Middle frontal gyrus (tissue), 1 donor: ENCODE measurements around the gene GALNT9.
"Not testable (repeated sequence)": the region's sequence is repeated elsewhere in the genome, so short reads cannot be mapped to it uniquely, and the experiment has no call there.

Experiments
- DNase-seq: peaks from one replicate; pipeline ENCODE4 v3.0.0-alpha.2; 2015; ENCODE audit warnings: low spot score; ENCODE audit errors: extremely low spot score

The GALNT9 gene

GRCh38 chr12:132358241-132359225 is 29.1 kb upstream of the GALNT9 start:
- not testable (repeated sequence) for DNase-seq

- DNase-seq = no peak
Measured at GRCh38 chr12:132357623-132358186, 28.3 kb upstream of the GALNT9 start.

GRCh38 chr12:132356691-132357622 is 27.6 kb upstream of the GALNT9 start:
- DNase-seq = peak; percentile 74

GRCh38 chr12:132355742-132356681 is 26.6 kb upstream of the GALNT9 start:
- no peak for DNase-seq

GRCh38 chr12:132354982-132355680 is 25.7 kb upstream of the GALNT9 start:
- no peak for DNase-seq

- no peak for DNase-seq
Measured at GRCh38 chr12:132354211-132354981, 25.0 kb upstream of the GALNT9 start.

- no peak for DNase-seq
Measured at GRCh38 chr12:132353811-132354210, 24.4 kb upstream of the GALNT9 start.

GRCh38 chr12:132352896-132353800 is 23.8 kb upstream of the GALNT9 start:
- no peak for DNase-seq

GRCh38 chr12:132351751-132352495 is 22.5 kb upstream of the GALNT9 start:
- no peak for DNase-seq

- DNase-seq = no peak
Measured at GRCh38 chr12:132349501-132350131, 20.2 kb upstream of the GALNT9 start.

GRCh38 chr12:132348176-132348575 is 18.8 kb upstream of the GALNT9 start:
- no peak for DNase-seq

GRCh38 chr12:132347176-132347855 is 17.9 kb upstream of the GALNT9 start:
- no peak for DNase-seq

- DNase-seq = no peak
Measured at GRCh38 chr12:132346471-132347175, 17.2 kb upstream of the GALNT9 start.

- DNase-seq = no peak
Measured at GRCh38 chr12:132345561-132346200, 16.3 kb upstream of the GALNT9 start.

- no peak for DNase-seq
Measured at GRCh38 chr12:132345126-132345525, 15.7 kb upstream of the GALNT9 start.
